BE2C (cell line): ENCODE data around the gene ZCCHC24.

Source experiments
- DNase-seq: peaks from one replicate; pipeline ENCODE4 v3.0.0-alpha.2; 2020
- H3K27me3 ChIP-seq: fragments of 250-450 bp; sonication (Bioruptor Pico); 2 replicates; pipeline ENCODE4 v1.5.1; 2020; ENCODE audit warnings: mild to moderate bottlenecking
- H3K36me3 ChIP-seq: fragments of 250-450 bp; sonication (Bioruptor Pico); 2 replicates; pipeline ENCODE4 v1.5.1; 2020; ENCODE audit warnings: mild to moderate bottlenecking
- H3K4me1 ChIP-seq: fragments of 250-450 bp; sonication (Bioruptor Pico); 2 replicates; pipeline ENCODE4 v1.5.1; 2020
- H3K4me3 ChIP-seq: 2 replicates; pipeline ENCODE4 v1.5.1; 2011; ENCODE audit warnings: low read depth, low read length
- H3K9me3 ChIP-seq: fragments of 250-450 bp; sonication (Bioruptor Pico); 2 replicates; pipeline ENCODE4 v1.5.1; 2020
- TF ChIP-seq, protein P1 (sequence below): IDR thresholded peaks from 2 replicates; pipeline ENCODE4 v1.5.1; 2012; ENCODE audit warnings: mild to moderate bottlenecking, low read depth, low read length

Gene ZCCHC24

DNA sequence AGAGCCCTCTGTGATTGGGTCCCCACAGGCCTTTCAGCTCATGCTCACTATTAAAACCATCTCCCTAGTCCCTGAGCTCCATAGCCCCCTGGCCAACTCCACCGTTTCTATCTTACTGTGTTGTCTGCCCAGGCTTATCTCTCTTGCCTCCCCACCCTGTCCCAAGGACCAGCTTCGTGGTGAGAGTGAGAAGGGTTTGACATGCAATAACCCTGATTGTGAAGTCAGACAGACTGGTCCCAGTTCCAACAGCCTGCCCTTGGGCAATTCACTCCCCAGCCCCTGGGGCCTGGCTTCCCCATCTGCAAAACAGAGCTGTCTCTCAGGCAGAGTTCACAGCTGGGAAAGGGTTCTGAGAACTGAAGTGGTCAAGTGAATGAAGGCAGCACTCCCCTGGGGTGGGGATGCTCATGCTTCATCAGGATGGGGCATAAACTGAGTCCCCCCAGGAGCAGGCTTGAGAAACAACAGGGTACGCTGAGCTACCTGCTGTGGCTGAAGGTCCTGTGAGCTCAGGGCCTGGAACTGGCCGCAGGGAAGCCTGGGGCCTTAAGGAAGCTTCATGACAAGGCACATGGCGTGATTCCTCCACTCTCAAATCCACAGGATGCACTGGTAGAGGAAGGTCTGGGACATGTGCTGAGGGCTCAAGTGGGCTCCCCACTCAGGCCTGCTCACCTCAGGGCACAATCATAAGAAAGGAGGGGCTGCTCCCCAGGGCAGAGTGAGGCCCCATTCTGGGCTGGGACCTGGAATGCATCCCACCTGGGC, 100.0 kb downstream of the ZCCHC24 start:
- TF ChIP-seq, protein P1, sequence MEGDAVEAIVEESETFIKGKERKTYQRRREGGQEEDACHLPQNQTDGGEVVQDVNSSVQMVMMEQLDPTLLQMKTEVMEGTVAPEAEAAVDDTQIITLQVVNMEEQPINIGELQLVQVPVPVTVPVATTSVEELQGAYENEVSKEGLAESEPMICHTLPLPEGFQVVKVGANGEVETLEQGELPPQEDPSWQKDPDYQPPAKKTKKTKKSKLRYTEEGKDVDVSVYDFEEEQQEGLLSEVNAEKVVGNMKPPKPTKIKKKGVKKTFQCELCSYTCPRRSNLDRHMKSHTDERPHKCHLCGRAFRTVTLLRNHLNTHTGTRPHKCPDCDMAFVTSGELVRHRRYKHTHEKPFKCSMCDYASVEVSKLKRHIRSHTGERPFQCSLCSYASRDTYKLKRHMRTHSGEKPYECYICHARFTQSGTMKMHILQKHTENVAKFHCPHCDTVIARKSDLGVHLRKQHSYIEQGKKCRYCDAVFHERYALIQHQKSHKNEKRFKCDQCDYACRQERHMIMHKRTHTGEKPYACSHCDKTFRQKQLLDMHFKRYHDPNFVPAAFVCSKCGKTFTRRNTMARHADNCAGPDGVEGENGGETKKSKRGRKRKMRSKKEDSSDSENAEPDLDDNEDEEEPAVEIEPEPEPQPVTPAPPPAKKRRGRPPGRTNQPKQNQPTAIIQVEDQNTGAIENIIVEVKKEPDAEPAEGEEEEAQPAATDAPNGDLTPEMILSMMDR: no peak
- Histone ChIP-seq H3K27me3 (no peaks in the 10 kb centered on the region), H3K4me1 (peaks cover 6% of the 10 kb centered on the region), H3K36me3 (peaks cover 19% of the 10 kb centered on the region), H3K9me3 (no peaks in the 10 kb centered on the region), H3K4me3 (no peak overlapping the region)
- no peak for DNase-seq

DNA sequence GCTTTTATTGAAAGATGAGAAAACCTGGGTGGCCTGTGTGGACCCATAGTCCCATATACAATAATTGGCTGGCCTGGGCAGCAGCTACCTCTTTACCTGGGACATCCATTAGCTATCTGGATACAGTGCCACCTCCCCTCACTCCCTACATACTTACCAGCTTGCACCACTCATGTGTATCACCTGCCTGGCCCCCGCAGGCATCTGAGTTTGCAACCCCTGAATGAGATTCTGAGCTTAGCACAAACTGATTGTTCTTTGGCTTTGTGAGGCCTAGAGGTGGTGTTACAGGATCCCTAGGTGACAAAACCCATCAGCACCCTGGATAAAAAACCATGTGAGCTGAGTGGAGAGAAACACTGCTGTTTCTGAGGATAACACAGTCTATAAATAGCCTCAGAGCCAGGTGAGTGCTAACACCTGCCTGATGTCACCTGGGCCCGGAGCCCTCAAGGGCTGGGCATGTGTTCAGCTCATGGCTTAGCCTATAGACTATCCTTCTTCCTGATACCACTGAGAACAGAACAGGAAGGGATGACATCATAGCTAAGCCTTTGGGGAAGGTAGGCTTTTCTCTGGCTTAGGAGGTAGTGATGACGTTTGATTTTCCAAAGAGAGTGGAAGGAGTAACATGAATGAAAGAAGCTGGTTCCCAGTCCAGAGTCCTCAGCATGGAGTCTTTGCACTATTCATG, 100.8 kb downstream of the ZCCHC24 start:
- TF ChIP-seq, protein P1: no peak
- H3K4me3 ChIP-seq: no peak overlapping the region
- no peaks in the 10 kb centered on the region for H3K9me3 ChIP-seq
- peaks cover 6% of the 10 kb centered on the region for H3K4me1 ChIP-seq
- H3K36me3 ChIP-seq: peaks cover 11% of the 10 kb centered on the region
- H3K27me3 ChIP-seq: no peaks in the 10 kb centered on the region
- no peak for DNase-seq

DNA sequence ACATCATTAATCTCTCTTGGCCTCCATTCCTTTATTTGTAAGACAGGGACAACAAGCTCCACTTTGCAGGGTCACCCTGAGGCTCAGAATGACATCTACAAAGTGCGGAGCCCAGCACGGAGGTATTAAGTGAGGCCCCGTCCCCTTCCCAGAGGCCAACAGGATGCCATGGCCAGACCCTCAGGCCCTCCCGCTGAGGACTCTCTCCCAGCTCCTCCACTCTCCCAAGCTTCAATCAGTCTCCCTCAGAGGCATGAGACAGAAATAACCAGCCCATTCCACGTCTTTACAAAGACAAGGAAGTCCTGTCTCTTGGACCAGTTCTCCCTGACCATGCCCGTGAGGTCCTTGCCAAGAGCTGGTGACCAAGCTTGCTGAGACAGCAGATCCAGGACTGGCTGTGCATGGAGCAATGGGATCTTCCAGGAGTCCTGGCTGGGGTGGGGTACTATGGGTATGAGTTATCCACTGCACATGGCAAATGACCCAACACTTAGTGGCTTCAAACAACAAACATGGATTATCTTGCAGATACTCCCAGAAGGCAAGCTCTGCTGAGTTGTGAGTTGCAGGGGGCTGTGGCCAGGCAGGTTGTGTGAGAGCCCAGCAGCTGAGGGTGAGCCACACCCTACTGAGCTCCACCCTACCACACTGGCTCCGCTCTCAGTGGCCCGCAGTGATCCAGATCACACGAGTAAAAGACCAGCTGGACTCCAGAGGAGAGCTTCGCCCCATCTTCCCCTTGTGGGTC, 102.4 kb downstream of the ZCCHC24 start:
- no peak overlapping the region for H3K4me3 ChIP-seq
- TF ChIP-seq, protein P1: no peak
- no peaks in the 10 kb centered on the region for H3K36me3 ChIP-seq
- no peak for DNase-seq
- H3K27me3 ChIP-seq: no peaks in the 10 kb centered on the region
- H3K4me1 ChIP-seq: peaks cover 6% of the 10 kb centered on the region
- H3K9me3 ChIP-seq: no peaks in the 10 kb centered on the region

DNA sequence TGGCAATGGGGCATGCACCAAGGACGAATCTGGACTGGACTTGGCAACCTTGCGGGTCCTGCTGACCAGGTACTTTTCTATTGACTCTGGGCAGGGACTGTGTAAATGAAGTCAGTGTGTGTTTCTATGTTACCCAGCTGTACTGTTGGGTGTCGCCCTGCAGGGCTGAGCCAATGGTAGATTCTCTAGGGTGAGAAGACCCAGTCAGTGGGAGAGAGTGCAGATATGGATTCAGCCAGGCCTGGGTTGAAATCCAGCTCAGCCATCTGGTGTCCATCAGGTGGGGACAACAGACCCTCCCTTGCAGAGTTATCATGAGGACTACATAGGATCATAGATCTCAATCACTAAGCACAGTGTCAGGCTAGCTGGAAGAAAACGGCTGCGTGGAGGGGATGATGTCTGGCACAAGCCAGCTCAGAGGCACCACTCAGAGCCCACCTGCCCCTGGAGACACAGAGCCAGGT, 103.1 kb downstream of the ZCCHC24 start:
- H3K9me3 ChIP-seq: no peaks in the 10 kb centered on the region
- no peak overlapping the region for H3K4me3 ChIP-seq
- peak; percentile 46 for DNase-seq
- H3K27me3 ChIP-seq: no peaks in the 10 kb centered on the region
- TF ChIP-seq, protein P1: no peak
- H3K36me3 ChIP-seq: no peaks in the 10 kb centered on the region
- H3K4me1 ChIP-seq: peaks cover 6% of the 10 kb centered on the region

DNA sequence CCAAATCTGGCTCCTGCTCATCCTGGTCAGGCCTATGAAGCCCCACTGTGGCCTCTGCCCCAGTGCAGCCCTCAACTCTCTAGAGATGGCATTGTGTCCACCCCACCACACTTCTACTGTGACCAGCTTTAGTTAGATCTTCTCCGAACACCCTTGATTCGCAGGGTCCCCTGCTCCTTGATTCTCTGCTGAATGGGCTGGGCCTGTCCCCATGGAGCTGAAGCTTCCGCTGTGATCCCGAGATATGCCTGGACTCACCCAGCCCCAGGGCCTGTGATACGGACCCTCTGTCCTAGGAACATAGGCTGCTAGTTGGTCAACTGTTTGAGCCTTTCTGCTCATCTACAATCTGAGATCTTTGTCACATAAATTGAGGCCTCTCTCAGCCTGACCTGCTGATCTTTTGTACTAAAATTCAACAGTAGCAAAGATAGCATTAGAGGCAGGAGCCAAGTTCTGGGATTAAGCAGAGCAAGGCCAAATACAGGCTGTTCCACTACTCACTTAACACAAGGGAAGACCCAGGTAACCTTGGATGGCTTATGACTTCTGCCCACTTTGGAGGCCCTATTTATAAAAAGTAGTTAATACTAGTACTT, 104.7 kb downstream of the ZCCHC24 start:
- Histone ChIP-seq H3K4me3 (no peak overlapping the region), H3K36me3 (no peaks in the 10 kb centered on the region), H3K27me3 (no peaks in the 10 kb centered on the region), H3K9me3 (no peaks in the 10 kb centered on the region), H3K4me1 (no peaks in the 10 kb centered on the region)
- DNase-seq: no peak
- TF ChIP-seq, protein P1: no peak
